Endothelial cell of umbilical vein (primary cell): ENCODE measurements around the gene SLC35D2. TPM values are rescaled to one million over a fixed set of nuclear protein-coding genes. Genes with fewer than 3 reads are reported as not detected.

Source experiments
- BruUV-seq: library from RNA; stranded (reverse); fragments of 400-500 nt; replicated peaks from 2 replicates; lab custom pipeline; 2021; lab: Mats Ljungman, UMichigan
- CTCF ChIA-PET: fragments of 300-600, 350-600 bp; sonication (Branson Sonifier 250); formaldehyde crosslinking; loops from one replicate; lab custom pipeline; 2021; ENCODE audit warnings: antibody characterized with exemption, inconsistent platforms; lab: Charles Lee
- POLR2A ChIA-PET: fragments of 300-600, 350-600 bp; sonication (Branson Sonifier 250); formaldehyde crosslinking; loops from one replicate; lab custom pipeline; 2021; ENCODE audit warnings: antibody characterized with exemption, inconsistent platforms; lab: Charles Lee
- DNase-seq: peaks from one replicate; pipeline ENCODE4 v3.0.0-alpha.2; 2011; ENCODE audit warnings: low read depth, low spot score
- FAIRE-seq: peaks from 2 replicates; lab custom pipeline; 2011; peaks lifted over from hg19 to GRCh38; lab: Jason Lieb, UNC
- H2AFZ ChIP-seq: 2 replicates; pipeline ENCODE4 v1.6.0; 2012; ENCODE audit warnings: low read depth, low read length, control low read depth, inconsistent platforms
- H3K27ac ChIP-seq: 2 replicates; pipeline ENCODE4 v1.5.1; 2011; ENCODE audit warnings: low read depth, mild to moderate bottlenecking, control low read depth, low read length, moderate library complexity; ENCODE audit not compliant: insufficient read depth
- H3K27me3 ChIP-seq, 2 experiments: 2 replicates each; pipeline versions ENCODE4 v1.6.0 to v1.6.1; 2011; ENCODE audit warnings: low read length in 2 of 2, mixed read lengths in 1 of 2; ENCODE audit not compliant: control insufficient read depth in 2 of 2, insufficient read depth in 2 of 2
- H3K36me3 ChIP-seq, 2 experiments: 2 replicates in 1 of 2; 3 replicates in 1 of 2; pipeline ENCODE4 v1.5.1; 2011; ENCODE audit warnings: low read length in 2 of 2, mild to moderate bottlenecking in 1 of 2, moderate library complexity in 1 of 2; ENCODE audit not compliant: control insufficient read depth in 2 of 2, insufficient read depth in 2 of 2; ENCODE audit errors: extremely low read depth in 1 of 2
- H3K4me1 ChIP-seq: 3 replicates; pipeline ENCODE4 v1.5.1; 2011; ENCODE audit warnings: mild to moderate bottlenecking, low read length; ENCODE audit not compliant: control insufficient read depth, insufficient read depth; ENCODE audit errors: extremely low read depth
- H3K4me2 ChIP-seq: 2 replicates; pipeline ENCODE4 v1.6.1; 2011; ENCODE audit warnings: low read length, control low read depth, mixed read lengths; ENCODE audit not compliant: insufficient read depth
- H3K4me3 ChIP-seq, 3 experiments: fragments of 200-600 bp in 1 of 3; sonication (generic), shearing (Covaris generic) in 1 of 3; replicated peaks in 1 of 3; 2 replicates each; pipeline ENCODE4 v1.5.1; 2011 to 2016; ENCODE audit warnings: control low read depth in 3 of 3, low read length in 3 of 3, mild to moderate bottlenecking in 2 of 3, inconsistent platforms in 1 of 3, low read depth in 1 of 3, moderate library complexity in 1 of 3; ENCODE audit not compliant: insufficient read depth in 1 of 3
- H3K79me2 ChIP-seq: 2 replicates; pipeline ENCODE4 v1.6.0; 2012; ENCODE audit warnings: low read length, inconsistent platforms; ENCODE audit not compliant: control insufficient read depth, insufficient read depth
- H3K9ac ChIP-seq: replicated peaks from 2 replicates; pipeline ENCODE3; 2011; ENCODE audit warnings: low read length, control low read depth; ENCODE audit not compliant: insufficient read depth; ENCODE audit errors: extremely low read depth
- H3K9me1 ChIP-seq: replicated peaks from 3 replicates; pipeline ENCODE4 v1.6.0; 2011; ENCODE audit warnings: mild to moderate bottlenecking, low read length; ENCODE audit not compliant: control insufficient read depth, insufficient read depth; ENCODE audit errors: extremely low read depth
- H3K9me3 ChIP-seq: replicated peaks from 2 replicates; pipeline ENCODE4 v1.5.1; 2012; ENCODE audit warnings: low read length, inconsistent platforms; ENCODE audit not compliant: control insufficient read depth, insufficient read depth
- H4K20me1 ChIP-seq: replicated peaks from 2 replicates; pipeline ENCODE3; 2011; ENCODE audit warnings: mild to moderate bottlenecking, low read length; ENCODE audit not compliant: control insufficient read depth, insufficient read depth; ENCODE audit errors: extremely low read depth
- CTCF ChIP-seq, 2 donors: IDR thresholded peaks; 1 replicate in 1 of 2; 2 replicates in 1 of 2; pipeline ENCODE4 v1.5.1; 2011; ENCODE audit warnings: low read length in 2 of 2, mild to moderate bottlenecking in 2 of 2, moderate library complexity in 2 of 2, control low read depth in 1 of 2, inconsistent platforms in 1 of 2, low read depth in 1 of 2; ENCODE audit not compliant: insufficient read depth in 1 of 2; ENCODE audit errors: extremely low read depth in 1 of 2
- EZH2 ChIP-seq: IDR thresholded peaks from 2 replicates; pipeline ENCODE4 v1.6.1; 2012; ENCODE audit warnings: borderline replicate concordance, low read depth, mild to moderate bottlenecking, moderate library complexity, low read length, inconsistent platforms; ENCODE audit not compliant: severe bottlenecking
- FOS ChIP-seq: IDR thresholded peaks from 2 replicates; pipeline ENCODE4 v1.6.1; 2011; ENCODE audit warnings: mild to moderate bottlenecking, low read length, moderate library complexity, borderline replicate concordance; ENCODE audit not compliant: insufficient read depth
- GATA2 ChIP-seq: IDR thresholded peaks from 2 replicates; pipeline ENCODE4 v1.7.0; 2011; ENCODE audit warnings: low read depth, mild to moderate bottlenecking, moderate library complexity, mixed read lengths, low read length; ENCODE audit not compliant: insufficient read length, insufficient read depth
- JUN ChIP-seq: IDR thresholded peaks from 2 replicates; pipeline ENCODE4 v1.6.1; 2011; ENCODE audit warnings: borderline replicate concordance, low read depth; ENCODE audit not compliant: insufficient read length, insufficient read depth
- MAX ChIP-seq: IDR thresholded peaks from 2 replicates; pipeline ENCODE4 v1.6.1; 2011; ENCODE audit not compliant: insufficient read depth, insufficient read length
- MYC ChIP-seq: IDR thresholded peaks from one replicate; pipeline ENCODE4 v1.6.1; 2011; ENCODE audit warnings: mild to moderate bottlenecking, low read depth, low read length
- POLR2A ChIP-seq: IDR thresholded peaks from 2 replicates; pipeline ENCODE4 v1.6.1; 2012; ENCODE audit warnings: low read depth, mild to moderate bottlenecking, control low read depth, low read length
- POLR2AphosphoS5 ChIP-seq: IDR thresholded peaks from 2 replicates; pipeline ENCODE4 v1.6.1; 2012; ENCODE audit warnings: low read depth, mild to moderate bottlenecking, control low read depth, low read length, moderate library complexity; ENCODE audit not compliant: insufficient read depth
- dilution Hi-C: fragments of 300-500 bp; cut with MboI; formaldehyde crosslinking; loops from one replicate; pipeline ENCODE4 v1.15.0; 2019; ENCODE audit warnings: low sequenced_read_pairs; ENCODE audit not compliant: extremely low pct_ligation_motif_present
- intact Hi-C: fragments of 100-400 bp; cut with micrococcal nuclease; formaldehyde crosslinking; loops from one replicate; pipeline ENCODE4 v1.10.0; 2022
- polyA plus RNA-seq, 4 experiments: library from polyadenylated mRNA; depleted of rRNA in 3 of 4; stranded (reverse) in 3 of 4; unstranded in 1 of 4; fragments of >200 nt; gene quantifications; 2 replicates each; pipeline versions ENCODE4 v1.2.1 to v1.2.3, GENCODE V29; 2011 to 2012; ENCODE audit warnings: missing spikeins in 1 of 4
- total RNA-seq: library from RNA; stranded (reverse); gene quantifications from 2 replicates; pipeline ENCODE4 v1.2.3, GENCODE V29; 2021

Gene SLC35D2
- total and polyA plus RNA-seq, 2 donors (not counting 3 experiments of a cell fraction or from before 2014, with no cell fraction given), result 21.1 to 29.9 TPM

DNA sequence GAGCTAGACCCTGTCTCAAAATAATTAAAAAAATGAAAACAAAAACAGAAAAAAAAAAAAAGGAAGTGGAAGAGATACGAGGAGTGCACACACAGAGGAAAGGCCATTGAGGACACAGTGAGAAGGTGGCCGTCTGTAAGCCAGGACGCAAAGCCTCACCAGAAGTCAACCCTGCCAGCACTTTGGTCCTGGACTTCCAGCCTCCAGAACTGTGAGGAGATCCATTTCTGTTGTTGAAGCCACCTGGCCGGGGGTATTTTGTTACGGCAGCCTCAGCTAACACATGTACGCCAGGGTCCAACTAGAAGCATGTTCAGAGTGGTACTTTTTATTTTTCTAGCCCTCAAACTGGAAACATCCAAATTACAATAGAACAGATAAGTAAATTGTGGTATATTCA lies 21.8 kb downstream of the SLC35D2 start:
- H3K4me3 ChIP-seq, result no peak overlapping the region
- TF ChIP-seq POLR2AphosphoS5 (no peak), MYC (no peak), FOS (no peak), CTCF (IDR thresholded peaks at IDR 0.05; ENCODE audit: extremely low read depth in 1 of 2, insufficient read depth in 1 of 2, low read depth in 1 of 2, low read length in 2 of 2) (no peak), GATA2 (no peak), MAX (no peak), EZH2 (no peak), POLR2A (no peak), JUN (no peak)
- POLR2A ChIA-PET, result no interaction called here
- no peak overlapping the region for H2AFZ ChIP-seq
- no peak overlapping the region for H3K4me2 ChIP-seq
- intact Hi-C loops, result no loop called here
- no peaks in the 10 kb centered on the region for H3K9me3 ChIP-seq
- DNase-seq, result no peak
- no peaks in the 10 kb centered on the region for H3K4me1 ChIP-seq
- BruUV-seq, result no TSS peak
- no peaks in the 10 kb centered on the region for H3K79me2 ChIP-seq
- no peaks in the 10 kb centered on the region for H3K27me3 ChIP-seq
- H3K9ac ChIP-seq, result no peak overlapping the region
- H3K27ac ChIP-seq, result no peak overlapping the region
- no peak for FAIRE-seq
- dilution Hi-C loops, result no loop called here
- CTCF ChIA-PET, result no interaction called here
- H3K9me1 ChIP-seq, result no peaks in the 10 kb centered on the region
- no peaks in the 10 kb centered on the region for H4K20me1 ChIP-seq
- H3K36me3 ChIP-seq, result peaks cover 4 to 8% of the 10 kb centered on the region in 2 experiments
